ENCODE measurements around the gene ARHGAP10. TPM values are rescaled to one million over a fixed set of nuclear protein-coding genes. Genes with fewer than 3 reads are reported as not detected.
"Not testable (repeated sequence)": the region's sequence is repeated elsewhere in the genome, so short reads cannot be mapped to it uniquely, and the experiment has no call there.

ARHGAP10 gene
- total and polyA plus RNA-seq, 10 of the 15 experiments (the other 5 are each of a cell fraction or from before 2014, with no cell fraction given) = 1.3 to 25.8 (median 17.2) TPM

- no peak for TF ChIP-seq BCLAF1 (IDR thresholded peaks at IDR 0.05)
- no peak for TF ChIP-seq CBX5 (IDR thresholded peaks at IDR 0.05; ENCODE audit: low read depth)
- TF ChIP-seq SMAD1 (IDR thresholded peaks at IDR 0.05; ENCODE audit: low read depth, partially characterized antibody) = no peak
- no peak for TF ChIP-seq RBBP5 (conservative IDR thresholded peaks at IDR 0.05)
- TF ChIP-seq ZBTB4 (CRISPR knock-in tag; IDR thresholded peaks at IDR 0.05) = no peak
Observed at GRCh38 chr4:147884536-147884935, 152.6 kb downstream of the ARHGAP10 start (continued).

- intact Hi-C loops (cut with micrococcal nuclease; ENCODE audit: unreplicated experiment); in situ Hi-C loops (cut with MboI); H3K79me2 ChIP-seq (ENCODE audit: control insufficient read depth, insufficient read depth, low read length); H4K20me1 ChIP-seq (ENCODE audit: control insufficient read depth, insufficient read depth); H3K4me2 ChIP-seq (ENCODE audit: control insufficient read depth, insufficient read depth); H3K9ac ChIP-seq (ENCODE audit: control insufficient read depth, insufficient read depth, low read length); POLR2A ChIA-PET; RAD21 ChIA-PET (ENCODE audit: unreplicated experiment); ATAC-seq; DNase-seq (ENCODE audit: low read depth, low spot score); H3K27me3 ChIP-seq (replicated peaks in 1 of 2; ENCODE audit: control insufficient read depth in 2 of 2, insufficient read depth in 2 of 2, low read length in 1 of 2); H3K9me3 ChIP-seq (replicated peaks; ENCODE audit: control insufficient read depth, insufficient read depth, low read length); H3K4me3 ChIP-seq; FAIRE-seq; H2AFZ ChIP-seq (ENCODE audit: control insufficient read depth, low read depth, low read length); H3K4me1 ChIP-seq (ENCODE audit: control insufficient read depth, insufficient read depth, low read length); H3K27ac ChIP-seq (ENCODE audit: control insufficient read depth, insufficient read depth): not testable (repeated sequence)
- SMC1A ChIA-PET (ENCODE audit: uncharacterized antibody, unreplicated experiment) = interaction anchor here (1.8 kb wide), 1 partner anchor 10 kb away, joined by 6 read pairs; no protein-coding TSS in a partner anchor
- CTCF ChIA-PET = interaction anchor here (0.5 kb wide), 1 partner anchor 326 kb away, joined by 3 read pairs; no protein-coding TSS in a partner anchor
- 42% methylated on average over 1 of the region's 1 CpG for WGBS (ENCODE audit: insufficient coverage, insufficient replicate concordance, low lambda C conversion rate, missing lambda C conversion rate)
- peaks cover 0 to 25% of the 10 kb centered on the region in 2 experiments; a peak in 2 of 4 replicates for H3K36me3 ChIP-seq (ENCODE audit: control insufficient read depth in 2 of 2, insufficient read depth in 2 of 2, low read length in 1 of 2)
- BruUV-seq (replicated peaks) = TSS peak; percentile 16
Observed at GRCh38 chr4:147885216-147885615, 153.3 kb downstream of the ARHGAP10 start.

Measured in GM12878 (cell line).